OCI-LY3 (cell line): ENCODE measurements around the gene SYNE3.

Source experiments
- H2AFZ ChIP-seq: fragments of 200-600, 300-600 bp; shearing (Covaris generic); 2 replicates; pipeline ENCODE4 v1.6.0; 2014; ENCODE audit warnings: antibody characterized with exemption, low read depth, low read length
- H3K27ac ChIP-seq: fragments of 200-600, 300-600 bp; sonication (generic); 2 replicates; pipeline ENCODE4 v1.5.1; 2014; ENCODE audit warnings: mild to moderate bottlenecking, low read length, moderate library complexity, mixed read lengths
- H3K27me3 ChIP-seq: fragments of 200-600, 300-600 bp; sonication (generic); 2 replicates; pipeline ENCODE4 v1.6.1; 2014; ENCODE audit warnings: low read depth, low read length, mixed read lengths
- H3K36me3 ChIP-seq: fragments of 200-600, 300-600 bp; sonication (generic); replicated peaks from 2 replicates; pipeline ENCODE3; 2014; ENCODE audit warnings: low read depth, low read length, mixed read lengths
- H3K4me1 ChIP-seq: fragments of 300-600, 200-600 bp; sonication (generic); 2 replicates; pipeline ENCODE4 v1.6.1; 2014; ENCODE audit warnings: low read length, mixed read lengths
- H3K4me2 ChIP-seq: fragments of 200-600, 300-600 bp; sonication (generic); 2 replicates; pipeline ENCODE4 v1.6.1; 2014; ENCODE audit warnings: low read length, mixed read lengths
- H3K4me3 ChIP-seq: fragments of 300-600, 200-600 bp; sonication (generic); 2 replicates; pipeline ENCODE4 v1.5.1; 2014; ENCODE audit warnings: antibody characterized with exemption, mild to moderate bottlenecking, low read length, moderate library complexity
- H3K79me2 ChIP-seq: fragments of 300-600, 200-600 bp; shearing (Covaris generic); 2 replicates; pipeline ENCODE4 v1.6.1; 2014; ENCODE audit warnings: mild to moderate bottlenecking, low read length, mixed read lengths
- H3K9ac ChIP-seq: fragments of 300-600, 200-600 bp; shearing (Covaris generic); 2 replicates; pipeline ENCODE4 v1.6.0; 2014; ENCODE audit warnings: mild to moderate bottlenecking, low read length, moderate library complexity
- H3K9me3 ChIP-seq: fragments of 200-600, 300-600 bp; shearing (Covaris generic); 2 replicates; pipeline ENCODE4 v1.6.1; 2014; ENCODE audit warnings: low read length, mixed read lengths; ENCODE audit not compliant: insufficient read depth
- H4K20me1 ChIP-seq: fragments of 200-600, 300-600 bp; sonication (generic); 2 replicates; pipeline ENCODE4 v1.6.1; 2016; ENCODE audit warnings: low read length, mixed read lengths; ENCODE audit not compliant: insufficient read depth
- CTCF ChIP-seq: fragments of 200-600, 300-600 bp; sonication (generic); IDR thresholded peaks from 2 replicates; pipeline ENCODE4 v1.5.1; 2014; ENCODE audit warnings: antibody characterized with exemption, low read length, low read depth
- EZH2phosphoT487 ChIP-seq: fragments of 200-600 bp; shearing (Covaris generic); IDR thresholded peaks from 2 replicates; pipeline ENCODE4 v1.6.1; 2018; ENCODE audit warnings: antibody characterized with exemption, mixed run types, low read depth

SYNE3 gene

GRCh38 chr14:95497561-95498011, 18.9 kb downstream of the SYNE3 start:
- no peak for TF ChIP-seq EZH2phosphoT487
- no peak for TF ChIP-seq CTCF
- Histone ChIP-seq H3K36me3 (peaks cover 9% of the 10 kb centered on the region), H3K79me2 (peaks cover 85% of the 10 kb centered on the region), H3K4me3 (no peak overlapping the region), H2AFZ (no peak overlapping the region), H3K27ac (no peak overlapping the region), H4K20me1 (peaks cover 15% of the 10 kb centered on the region; the same call in 1 of the 2 replicates), H3K4me1 (peaks cover 53% of the 10 kb centered on the region), H3K9me3 (no peaks in the 10 kb centered on the region), H3K4me2 (peak overlapping the region; percentile 73), H3K27me3 (no peaks in the 10 kb centered on the region), H3K9ac (no peak overlapping the region)

- no peaks in the 10 kb centered on the region for H3K27me3 ChIP-seq
- peak overlapping the region; percentile 87; the same call in 1 of the 2 replicates for H3K27ac ChIP-seq
- TF ChIP-seq EZH2phosphoT487 (no peak), CTCF (no peak)
- H3K4me1 ChIP-seq = peaks cover 53% of the 10 kb centered on the region
- H3K9ac ChIP-seq = peak overlapping the region; percentile 55; the same call in 1 of the 2 replicates
- no peaks in the 10 kb centered on the region for H3K9me3 ChIP-seq
- H3K36me3 ChIP-seq = peaks cover 14% of the 10 kb centered on the region
- no peak overlapping the region for H2AFZ ChIP-seq
- H4K20me1 ChIP-seq = 0 out of 2 replicates have a peak, but pooled peaks cover 10% of the 10 kb centered on the region
- H3K79me2 ChIP-seq = peaks cover 85% of the 10 kb centered on the region
- H3K4me2 ChIP-seq = peak overlapping the region; percentile 73
- peak overlapping the region; percentile 55; the same call in 1 of the 2 replicates for H3K4me3 ChIP-seq
These were observed 19.7 kb downstream of the SYNE3 start for GRCh38 chr14:95496690-95497259.

- peak overlapping the region; percentile 55 for H3K4me3 ChIP-seq
- H3K4me1 ChIP-seq = peaks cover 53% of the 10 kb centered on the region
- peak overlapping the region; percentile 73 for H3K4me2 ChIP-seq
- H3K9ac ChIP-seq = peak overlapping the region; percentile 55
- H3K9me3 ChIP-seq = no peaks in the 10 kb centered on the region
- H4K20me1 ChIP-seq = 0 out of 2 replicates have a peak, but pooled peaks cover 4% of the 10 kb centered on the region
- H3K36me3 ChIP-seq = peaks cover 14% of the 10 kb centered on the region
- TF ChIP-seq EZH2phosphoT487 (no peak), CTCF (no peak)
- H3K27ac ChIP-seq = peak overlapping the region; percentile 87
- H3K27me3 ChIP-seq = no peaks in the 10 kb centered on the region
- H3K79me2 ChIP-seq = peaks cover 85% of the 10 kb centered on the region
- H2AFZ ChIP-seq = no peak overlapping the region
These were observed 20.3 kb downstream of the SYNE3 start for GRCh38 chr14:95496111-95496681.

- Histone ChIP-seq H2AFZ (no peak overlapping the region), H3K79me2 (peaks cover 85% of the 10 kb centered on the region)
- TF ChIP-seq CTCF (no peak), EZH2phosphoT487 (no peak)
These were observed 20.9 kb downstream of the SYNE3 start for GRCh38 chr14:95495538-95496025.

More at GRCh38 chr14:95495538-95496025, 20.9 kb downstream of the SYNE3 start:
- peak overlapping the region; percentile 61 for H3K9ac ChIP-seq
- H3K4me2 ChIP-seq = peak overlapping the region; percentile 73
- peak overlapping the region; percentile 87 for H3K27ac ChIP-seq
- peaks cover 53% of the 10 kb centered on the region for H3K4me1 ChIP-seq
- no peaks in the 10 kb centered on the region for H3K9me3 ChIP-seq
- no peaks in the 10 kb centered on the region for H3K27me3 ChIP-seq
- peak overlapping the region; percentile 55 for H3K4me3 ChIP-seq
- H3K36me3 ChIP-seq = peaks cover 9% of the 10 kb centered on the region
- H4K20me1 ChIP-seq = no peaks in the 10 kb centered on the region
